SJSA1 (cell line): ENCODE data around the gene XRCC5. TPM values are rescaled to one million over a fixed set of nuclear protein-coding genes. Genes with fewer than 3 reads are reported as not detected.

Experiments
- DNase-seq, 2 experiments: peaks; one replicate each; pipeline ENCODE4 v3.0.0-alpha.2; 2015 to 2020; ENCODE audit warnings: low spot score in 2 of 2, low read depth in 1 of 2
- H3K27ac ChIP-seq: fragments of 250-450 bp; sonication (Bioruptor Pico); 2 replicates; pipeline ENCODE4 v1.5.1; 2020; ENCODE audit warnings: mild to moderate bottlenecking, moderate library complexity
- H3K27me3 ChIP-seq: fragments of 250-450 bp; sonication (Bioruptor Pico); replicated peaks from 2 replicates; pipeline ENCODE4 v1.5.1; 2020; ENCODE audit warnings: mild to moderate bottlenecking, moderate library complexity
- H3K36me3 ChIP-seq: fragments of 250-450 bp; sonication (Bioruptor Pico); 2 replicates; pipeline ENCODE4 v1.5.1; 2020; ENCODE audit warnings: mild to moderate bottlenecking
- H3K4me1 ChIP-seq: fragments of 250-450 bp; sonication (Bioruptor Pico); replicated peaks from 2 replicates; pipeline ENCODE4 v1.6.1; 2021; ENCODE audit warnings: mild to moderate bottlenecking
- H3K4me3 ChIP-seq: fragments of 250-450 bp; sonication (Bioruptor Pico); 2 replicates; pipeline ENCODE4 v1.5.1; 2020; ENCODE audit warnings: mild to moderate bottlenecking
- H3K9me3 ChIP-seq: fragments of 250-450 bp; sonication (Bioruptor Pico); replicated peaks from 2 replicates; pipeline ENCODE4 v1.5.1; 2020; ENCODE audit warnings: mild to moderate bottlenecking
- total RNA-seq: library from RNA; depleted of rRNA; stranded (reverse); fragments of >200 nt; shearing (Covaris generic); gene quantifications from 2 replicates; pipeline ENCODE4 v1.2.3, GENCODE V29; 2014

Gene XRCC5
- total RNA-seq, 1 experiment from 2014 or later, result 387 TPM

GRCh38 chr2:216215658-216216390, 106.7 kb downstream of the XRCC5 start:
- Histone ChIP-seq H3K9me3 (no peaks in the 10 kb centered on the region), H3K4me3 (no peak overlapping the region), H3K36me3 (peaks cover 30% of the 10 kb centered on the region), H3K27me3 (no peaks in the 10 kb centered on the region), H3K27ac (no peak overlapping the region), H3K4me1 (peaks cover 51% of the 10 kb centered on the region)
- DNase-seq, result peak in 1 of 2 experiments; percentile 26

- Histone ChIP-seq H3K36me3 (peaks cover 22% of the 10 kb centered on the region), H3K4me1 (peaks cover 49% of the 10 kb centered on the region), H3K27ac (peak overlapping the region; percentile 84), H3K9me3 (no peaks in the 10 kb centered on the region), H3K27me3 (no peaks in the 10 kb centered on the region), H3K4me3 (no peak overlapping the region)
- peak; percentile 66 to 85 for DNase-seq
These were observed 108.1 kb downstream of the XRCC5 start for GRCh38 chr2:216216951-216217903.

GRCh38 chr2:216217904-216218260, 108.7 kb downstream of the XRCC5 start:
- no peak overlapping the region for H3K4me3 ChIP-seq
- no peak for DNase-seq
- H3K4me1 ChIP-seq, result peaks cover 56% of the 10 kb centered on the region
- H3K9me3 ChIP-seq, result no peaks in the 10 kb centered on the region; the same call in 1 of the 2 replicates
- H3K36me3 ChIP-seq, result peaks cover 16% of the 10 kb centered on the region
- no peaks in the 10 kb centered on the region for H3K27me3 ChIP-seq
- H3K27ac ChIP-seq, result peak overlapping the region; percentile 84

GRCh38 chr2:216219861-216220260, 110.7 kb downstream of the XRCC5 start:
- Histone ChIP-seq H3K27ac (no peak overlapping the region), H3K9me3 (no peaks in the 10 kb centered on the region; the same call in 1 of the 2 replicates), H3K4me3 (no peak overlapping the region), H3K4me1 (peaks cover 66% of the 10 kb centered on the region), H3K27me3 (no peaks in the 10 kb centered on the region), H3K36me3 (peaks cover 11% of the 10 kb centered on the region; the same call in 1 of the 2 replicates)
- no peak for DNase-seq

GRCh38 chr2:216220976-216221375, 111.8 kb downstream of the XRCC5 start:
- peaks cover 59% of the 10 kb centered on the region for H3K4me1 ChIP-seq
- no peaks in the 10 kb centered on the region for H3K27me3 ChIP-seq
- no peaks in the 10 kb centered on the region; the same call in 1 of the 2 replicates for H3K9me3 ChIP-seq
- H3K4me3 ChIP-seq, result no peak overlapping the region
- peaks cover 10% of the 10 kb centered on the region; the same call in 1 of the 2 replicates for H3K36me3 ChIP-seq
- DNase-seq, result peak in 1 of 2 experiments; percentile 32
- H3K27ac ChIP-seq, result no peak overlapping the region

- DNase-seq, result peak in 1 of 2 experiments; percentile 38
- Histone ChIP-seq H3K27ac (no peak overlapping the region), H3K27me3 (no peaks in the 10 kb centered on the region), H3K4me1 (peaks cover 51% of the 10 kb centered on the region), H3K36me3 (peaks cover 10% of the 10 kb centered on the region; the same call in 1 of the 2 replicates), H3K9me3 (no peaks in the 10 kb centered on the region; the same call in 1 of the 2 replicates), H3K4me3 (no peak overlapping the region)
These were observed 112.7 kb downstream of the XRCC5 start for GRCh38 chr2:216221811-216222210.

GRCh38 chr2:216222650-216223352, 113.7 kb downstream of the XRCC5 start:
- Histone ChIP-seq H3K36me3 (peaks cover 10% of the 10 kb centered on the region; the same call in 1 of the 2 replicates), H3K27me3 (no peaks in the 10 kb centered on the region), H3K9me3 (no peaks in the 10 kb centered on the region; the same call in 1 of the 2 replicates), H3K4me3 (no peak overlapping the region), H3K4me1 (peaks cover 41% of the 10 kb centered on the region), H3K27ac (peak overlapping the region; percentile 26)
- peak in 1 of 2 experiments; percentile 26 for DNase-seq

GRCh38 chr2:216224388-216224787, 115.2 kb downstream of the XRCC5 start:
- Histone ChIP-seq H3K4me1 (peaks cover 28% of the 10 kb centered on the region), H3K27ac (no peak overlapping the region), H3K4me3 (no peak overlapping the region), H3K36me3 (no peaks in the 10 kb centered on the region; the same call in 1 of the 2 replicates), H3K9me3 (no peaks in the 10 kb centered on the region; the same call in 1 of the 2 replicates), H3K27me3 (no peaks in the 10 kb centered on the region)
- no peak for DNase-seq

GRCh38 chr2:216229277-216229914, 120.2 kb downstream of the XRCC5 start:
- H3K27me3 ChIP-seq, result no peaks in the 10 kb centered on the region
- no peak overlapping the region for H3K27ac ChIP-seq
- no peak for DNase-seq
- no peaks in the 10 kb centered on the region; the same call in 1 of the 2 replicates for H3K9me3 ChIP-seq
- no peaks in the 10 kb centered on the region for H3K36me3 ChIP-seq
- no peaks in the 10 kb centered on the region for H3K4me1 ChIP-seq
- H3K4me3 ChIP-seq, result no peak overlapping the region

GRCh38 chr2:216231867-216232266, 122.7 kb downstream of the XRCC5 start:
- Histone ChIP-seq H3K27me3 (no peaks in the 10 kb centered on the region), H3K9me3 (no peaks in the 10 kb centered on the region; the same call in 1 of the 2 replicates), H3K36me3 (no peaks in the 10 kb centered on the region), H3K4me3 (no peak overlapping the region), H3K27ac (no peak overlapping the region), H3K4me1 (no peaks in the 10 kb centered on the region)
- no peak for DNase-seq

- no peak for DNase-seq
- H3K4me1 ChIP-seq, result no peaks in the 10 kb centered on the region
These were observed 123.6 kb downstream of the XRCC5 start for GRCh38 chr2:216232721-216233120.

GRCh38 chr2:216233281-216233995, 124.3 kb downstream of the XRCC5 start:
- no peak overlapping the region for H3K27ac ChIP-seq
- no peak overlapping the region for H3K4me3 ChIP-seq
- H3K27me3 ChIP-seq, result no peaks in the 10 kb centered on the region
- H3K4me1 ChIP-seq, result no peaks in the 10 kb centered on the region
- DNase-seq, result peak in 1 of 2 experiments; percentile 31
- no peaks in the 10 kb centered on the region; the same call in 1 of the 2 replicates for H3K9me3 ChIP-seq
- no peaks in the 10 kb centered on the region for H3K36me3 ChIP-seq

More at GRCh38 chr2:216232721-216233120, 123.6 kb downstream of the XRCC5 start:
- no peak overlapping the region for H3K4me3 ChIP-seq
- no peak overlapping the region for H3K27ac ChIP-seq
- H3K9me3 ChIP-seq, result no peaks in the 10 kb centered on the region; the same call in 1 of the 2 replicates
- no peaks in the 10 kb centered on the region for H3K27me3 ChIP-seq
- H3K36me3 ChIP-seq, result no peaks in the 10 kb centered on the region
